A673 (cell line): ENCODE measurements around the gene SYNJ1. TPM values are rescaled to one million over a fixed set of nuclear protein-coding genes. Genes with fewer than 3 reads are reported as not detected.

Experiments
- BruUV-seq: library from RNA; stranded (reverse); fragments of 400-500 nt; replicated peaks from 2 replicates; lab custom pipeline; 2021; lab: Mats Ljungman, UMichigan
- CTCF ChIA-PET: fragments of 300-600 bp; sonication (Branson Sonifier 250); formaldehyde crosslinking; loops from one replicate; lab custom pipeline; 2022; ENCODE audit warnings: antibody characterized with exemption; lab: Charles Lee
- POLR2A ChIA-PET: fragments of 300-600 bp; sonication (Branson Sonifier 250); formaldehyde crosslinking; loops from one replicate; lab custom pipeline; 2022; ENCODE audit warnings: antibody characterized with exemption; ENCODE audit not compliant: low non-redundant PET; lab: Charles Lee
- DNase-seq: peaks from one replicate; pipeline ENCODE4 v3.0.0-alpha.2; 2015; ENCODE audit warnings: low spot score
- H3K27ac ChIP-seq: fragments of 200-600 bp; sonication (generic); 2 replicates; pipeline ENCODE4 v1.5.1; 2016; ENCODE audit warnings: mixed run types, low read depth, mild to moderate bottlenecking, mixed read lengths, antibody characterized with exemption, low read length; ENCODE audit not compliant: poor library complexity, severe bottlenecking
- H3K27me3 ChIP-seq: fragments of 200-600 bp; sonication (generic); replicated peaks from 2 replicates; pipeline ENCODE4 v1.6.1; 2017; ENCODE audit warnings: mixed run types, low read depth, mild to moderate bottlenecking, mixed read lengths, antibody characterized with exemption, low read length; ENCODE audit not compliant: insufficient read depth, poor library complexity
- H3K36me3 ChIP-seq: fragments of 200-600 bp; sonication (generic); 2 replicates; pipeline ENCODE4 v1.6.1; 2016; ENCODE audit warnings: mixed run types, mild to moderate bottlenecking, mixed read lengths, antibody characterized with exemption, low read length; ENCODE audit not compliant: insufficient read depth, poor library complexity, severe bottlenecking
- H3K4me1 ChIP-seq: fragments of 200-600 bp; sonication (generic); 2 replicates; pipeline ENCODE4 v1.6.1; 2017; ENCODE audit warnings: mixed run types, mild to moderate bottlenecking, mixed read lengths, antibody characterized with exemption, low read length; ENCODE audit not compliant: insufficient read depth, poor library complexity, severe bottlenecking
- H3K4me3 ChIP-seq: fragments of 200-600 bp; sonication (generic); 2 replicates; pipeline ENCODE4 v1.5.1; 2016; ENCODE audit warnings: low read depth, mixed run types, mild to moderate bottlenecking, mixed read lengths, low read length; ENCODE audit not compliant: poor library complexity, severe bottlenecking
- H3K9me3 ChIP-seq: fragments of 200-600 bp; sonication (generic); 2 replicates; pipeline ENCODE4 v1.6.1; 2016; ENCODE audit warnings: mixed run types, low read depth, mild to moderate bottlenecking, mixed read lengths, antibody characterized with exemption, low read length; ENCODE audit not compliant: poor library complexity, severe bottlenecking
- CTCF ChIP-seq: fragments of 300-800, 200-600 bp; sonication (generic); conservative IDR thresholded peaks from 2 replicates; pipeline ENCODE4 v1.5.1; 2017; ENCODE audit warnings: low read depth, mild to moderate bottlenecking, antibody characterized with exemption, low read length, moderate library complexity, mixed read lengths
- EZH2 ChIP-seq: fragments of 200-600 bp; sonication (generic); IDR thresholded peaks from 2 replicates; pipeline ENCODE4 v1.6.1; 2017; ENCODE audit warnings: borderline replicate concordance, low read depth, mild to moderate bottlenecking, mixed read lengths, antibody characterized with exemption, low read length; ENCODE audit not compliant: poor library complexity, severe bottlenecking
- intact Hi-C: fragments of 100-400 bp; cut with micrococcal nuclease; formaldehyde crosslinking; loops from one replicate; pipeline ENCODE4 v1.10.0; 2022; ENCODE audit not compliant: unreplicated experiment
- total RNA-seq: library from RNA; stranded (reverse); gene quantifications from 2 replicates; pipeline ENCODE4 v1.2.3, GENCODE V29; 2021

The SYNJ1 gene
- total RNA-seq, 1 experiment from 2014 or later, result 17.1 TPM

- ChIA-PET POLR2A (interaction anchor here (0.6 kb wide), 1 partner anchor 1132 kb away, joined by 6 read pairs; no protein-coding TSS in a partner anchor), CTCF (no interaction called here)
- intact Hi-C loops, result no loop called here
- DNase-seq, result no peak
- no peaks in the 10 kb centered on the region for H3K9me3 ChIP-seq
- no TSS peak for BruUV-seq
- no peaks in the 10 kb centered on the region for H3K27me3 ChIP-seq
- H3K4me3 ChIP-seq, result no peak overlapping the region
- no peak for TF ChIP-seq CTCF
- no peak for TF ChIP-seq EZH2
- no peak overlapping the region for H3K27ac ChIP-seq
- H3K4me1 ChIP-seq, result no peaks in the 10 kb centered on the region
- H3K36me3 ChIP-seq, result peaks cover 1% of the 10 kb centered on the region
Observed at GRCh38 chr21:32658524-32658923, 69.3 kb downstream of the SYNJ1 start.

- DNase-seq, result peak; percentile 37
- BruUV-seq, result no TSS peak
- H3K27me3 ChIP-seq, result no peaks in the 10 kb centered on the region
- H3K4me3 ChIP-seq, result no peak overlapping the region
- no peaks in the 10 kb centered on the region for H3K36me3 ChIP-seq
- ChIA-PET CTCF (no interaction called here), POLR2A (no interaction called here)
- TF ChIP-seq EZH2, result no peak
- peak; percentile 72 for TF ChIP-seq CTCF
- no peaks in the 10 kb centered on the region for H3K4me1 ChIP-seq
- H3K9me3 ChIP-seq, result no peaks in the 10 kb centered on the region
- H3K27ac ChIP-seq, result no peak overlapping the region
- intact Hi-C loops, result loop anchor here (2.0 kb wide), 1 partner anchor 173 kb away; no protein-coding TSS in a partner anchor
Observed at GRCh38 chr21:32653326-32653901, 74.4 kb downstream of the SYNJ1 start.

GRCh38 chr21:32648165-32648564, 79.6 kb downstream of the SYNJ1 start:
- Histone ChIP-seq H3K27me3 (no peaks in the 10 kb centered on the region), H3K9me3 (no peaks in the 10 kb centered on the region), H3K27ac (no peak overlapping the region), H3K36me3 (no peaks in the 10 kb centered on the region), H3K4me1 (no peaks in the 10 kb centered on the region), H3K4me3 (no peak overlapping the region)
- no TSS peak for BruUV-seq
- intact Hi-C loops, result no loop called here
- TF ChIP-seq EZH2 (no peak), CTCF (no peak)
- ChIA-PET POLR2A (no interaction called here), CTCF (no interaction called here)
- DNase-seq, result no peak
